ENCODE results near the gene ULBP3. TPM values are rescaled to one million over a fixed set of nuclear protein-coding genes. Genes with fewer than 3 reads are reported as not detected.
A peak's percentile ranks its signal among the peaks of the same experiment; 100 is the strongest.

Gene ULBP3
- total RNA-seq, 1 donor from 2014 or later = 24.2 TPM

DNA sequence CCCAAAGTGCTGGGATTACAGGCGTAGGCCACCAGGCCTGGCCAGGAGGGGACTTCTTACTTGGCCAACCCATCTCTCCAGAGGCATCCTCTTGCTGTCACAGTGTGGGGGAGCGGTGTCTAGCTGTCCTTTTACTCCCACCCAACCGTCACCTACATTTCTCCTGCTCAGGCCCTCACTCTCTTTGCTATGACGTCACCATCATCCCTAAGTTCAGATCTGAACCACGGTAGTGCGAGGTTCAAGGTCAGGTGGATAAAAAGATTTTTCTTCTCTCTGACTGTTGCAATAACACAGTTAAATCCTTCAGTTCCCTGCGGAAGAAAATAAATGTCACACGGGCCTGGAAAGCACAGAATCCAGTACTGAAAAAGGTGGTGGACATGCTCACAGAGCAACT lies 36.3 kb downstream of the ULBP3 start:
- Histone ChIP-seq H3K4me3 (no peak overlapping the region), H3K27me3 (no peaks in the 10 kb centered on the region), H3K27ac (no peak overlapping the region), H3K4me1 (peaks cover 0 to 3% of the 10 kb centered on the region in 2 donors), H3K9me3 (no peaks in the 10 kb centered on the region), H3K36me3 (no peaks in the 10 kb centered on the region)
- TF ChIP-seq, protein P1, sequence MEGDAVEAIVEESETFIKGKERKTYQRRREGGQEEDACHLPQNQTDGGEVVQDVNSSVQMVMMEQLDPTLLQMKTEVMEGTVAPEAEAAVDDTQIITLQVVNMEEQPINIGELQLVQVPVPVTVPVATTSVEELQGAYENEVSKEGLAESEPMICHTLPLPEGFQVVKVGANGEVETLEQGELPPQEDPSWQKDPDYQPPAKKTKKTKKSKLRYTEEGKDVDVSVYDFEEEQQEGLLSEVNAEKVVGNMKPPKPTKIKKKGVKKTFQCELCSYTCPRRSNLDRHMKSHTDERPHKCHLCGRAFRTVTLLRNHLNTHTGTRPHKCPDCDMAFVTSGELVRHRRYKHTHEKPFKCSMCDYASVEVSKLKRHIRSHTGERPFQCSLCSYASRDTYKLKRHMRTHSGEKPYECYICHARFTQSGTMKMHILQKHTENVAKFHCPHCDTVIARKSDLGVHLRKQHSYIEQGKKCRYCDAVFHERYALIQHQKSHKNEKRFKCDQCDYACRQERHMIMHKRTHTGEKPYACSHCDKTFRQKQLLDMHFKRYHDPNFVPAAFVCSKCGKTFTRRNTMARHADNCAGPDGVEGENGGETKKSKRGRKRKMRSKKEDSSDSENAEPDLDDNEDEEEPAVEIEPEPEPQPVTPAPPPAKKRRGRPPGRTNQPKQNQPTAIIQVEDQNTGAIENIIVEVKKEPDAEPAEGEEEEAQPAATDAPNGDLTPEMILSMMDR (IDR thresholded peaks at IDR 0.05) = no peak
- intact Hi-C loops (cut with DNase I) = no loop called here
- DNase-seq (ENCODE audit: low spot score in 2 of 2) = peak in 1 of 2 donors; percentile 4

DNA sequence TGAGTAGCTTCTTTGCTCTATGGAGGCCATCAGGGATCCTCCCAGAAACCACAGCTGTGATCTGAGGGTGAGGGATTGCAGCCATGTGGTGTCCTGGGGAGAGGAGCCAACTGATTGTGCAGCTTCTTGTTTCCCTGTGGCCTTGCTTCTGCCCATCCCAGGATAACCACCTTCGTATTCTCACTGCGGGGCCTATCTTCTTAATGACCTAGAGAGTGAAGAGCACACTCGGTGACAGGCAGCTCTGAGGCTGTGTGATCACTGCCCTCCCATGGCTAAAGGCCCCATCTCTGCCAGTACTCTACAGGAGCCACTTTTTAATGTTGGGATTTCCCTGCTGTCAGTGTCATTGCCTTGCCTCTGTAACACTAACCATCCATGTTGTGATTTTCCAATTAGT lies 38.3 kb downstream of the ULBP3 start:
- TF ChIP-seq, protein P1 (IDR thresholded peaks at IDR 0.05) = no peak
- H3K4me1 ChIP-seq = peaks cover 0 to 3% of the 10 kb centered on the region in 2 donors
- H3K9me3 ChIP-seq = no peaks in the 10 kb centered on the region
- DNase-seq (ENCODE audit: low spot score in 2 of 2) = peak in 1 of 2 donors; percentile 42
- intact Hi-C loops (cut with DNase I) = no loop called here
- H3K27ac ChIP-seq = no peak overlapping the region
- no peaks in the 10 kb centered on the region for H3K27me3 ChIP-seq
- H3K36me3 ChIP-seq = no peaks in the 10 kb centered on the region
- H3K4me3 ChIP-seq = no peak overlapping the region

DNA sequence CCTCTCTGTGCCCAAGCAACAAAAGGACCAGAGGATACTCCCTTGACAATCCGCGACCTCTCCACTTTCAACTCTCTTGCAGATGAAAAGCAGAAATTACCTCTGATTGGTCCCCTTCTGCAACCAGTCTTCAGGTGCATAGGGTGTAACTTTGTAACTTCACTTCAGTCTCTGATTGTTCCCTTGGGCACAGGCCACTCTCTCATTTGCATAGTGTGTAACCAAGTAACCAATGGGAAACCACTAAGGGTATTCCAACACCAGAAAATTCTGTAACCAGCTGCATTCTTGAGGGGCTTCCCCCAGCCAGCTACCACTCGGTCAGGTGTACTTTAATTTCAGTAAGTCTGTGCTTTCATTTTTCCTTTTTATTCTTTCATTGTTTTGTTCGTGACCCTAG lies 39.2 kb downstream of the ULBP3 start:
- peaks cover 0 to 11% of the 10 kb centered on the region in 2 donors for H3K4me1 ChIP-seq
- intact Hi-C loops (cut with DNase I) = no loop called here
- H3K27me3 ChIP-seq = peaks cover 4% of the 10 kb centered on the region
- no peaks in the 10 kb centered on the region for H3K36me3 ChIP-seq
- no peak overlapping the region for H3K27ac ChIP-seq
- no peaks in the 10 kb centered on the region for H3K9me3 ChIP-seq
- TF ChIP-seq, protein P1 (IDR thresholded peaks at IDR 0.05) = no peak
- H3K4me3 ChIP-seq = no peak overlapping the region
- DNase-seq (ENCODE audit: low spot score in 2 of 2) = peak in 1 of 2 donors; percentile 28

DNA sequence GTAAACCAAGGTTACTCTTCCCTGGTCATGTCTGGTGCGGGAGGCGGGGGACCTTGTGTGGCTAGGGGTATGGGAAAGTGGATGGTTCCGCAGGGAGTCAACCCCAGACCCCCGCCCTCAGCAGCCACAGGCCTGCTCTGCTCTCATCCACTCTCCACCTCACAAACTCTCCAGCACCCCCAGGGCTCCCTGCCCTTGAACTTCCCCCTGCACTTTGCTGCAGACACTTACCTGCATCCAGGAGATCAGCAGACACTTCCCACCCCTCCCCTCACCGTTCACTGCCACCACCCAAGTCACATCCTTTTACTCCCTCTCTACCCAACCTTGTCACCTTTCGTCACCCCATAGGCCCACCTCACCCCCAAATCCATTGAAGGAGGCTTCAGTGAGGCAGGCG lies 39.6 kb downstream of the ULBP3 start:
- H3K27me3 ChIP-seq = peaks cover 4% of the 10 kb centered on the region

DNA sequence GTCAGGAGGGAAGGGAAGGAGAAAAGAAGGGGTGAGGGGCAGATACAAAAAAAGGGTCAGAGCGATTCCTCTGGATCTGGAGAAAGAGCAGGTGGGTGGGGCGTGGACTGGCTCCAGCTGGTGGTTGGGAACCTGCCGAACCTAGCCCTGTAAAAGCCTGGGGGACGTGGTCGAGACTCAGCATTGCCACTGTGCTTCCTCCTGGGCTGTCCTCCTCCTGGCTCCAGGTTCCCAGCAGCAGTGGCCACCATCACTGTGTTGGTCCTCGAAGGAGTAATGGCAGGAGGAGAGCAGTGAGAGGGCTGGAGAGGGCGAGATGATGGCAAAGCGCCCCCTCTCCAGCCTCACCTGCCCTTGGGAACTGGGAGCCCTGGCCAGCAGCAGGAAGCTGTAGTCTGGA lies 40.1 kb downstream of the ULBP3 start:
- Histone ChIP-seq H3K4me1 (peaks cover 0 to 11% of the 10 kb centered on the region in 2 donors), H3K9me3 (no peaks in the 10 kb centered on the region), H3K36me3 (no peaks in the 10 kb centered on the region), H3K4me3 (no peak overlapping the region), H3K27ac (no peak overlapping the region), H3K27me3 (peaks cover 4% of the 10 kb centered on the region)
- TF ChIP-seq, protein P1 (IDR thresholded peaks at IDR 0.05) = no peak
- intact Hi-C loops (cut with DNase I) = no loop called here
- peak in 1 of 2 donors; percentile 61 for DNase-seq (ENCODE audit: low spot score in 2 of 2)

More for the DNA sequence above, 39.6 kb downstream of the ULBP3 start:
- TF ChIP-seq, protein P1 (IDR thresholded peaks at IDR 0.05) = no peak
- Histone ChIP-seq H3K27ac (no peak overlapping the region), H3K4me1 (peaks cover 0 to 11% of the 10 kb centered on the region in 2 donors), H3K36me3 (no peaks in the 10 kb centered on the region), H3K4me3 (no peak overlapping the region), H3K9me3 (no peaks in the 10 kb centered on the region)
- no peak for DNase-seq (ENCODE audit: low spot score in 2 of 2)
- intact Hi-C loops (cut with DNase I) = no loop called here
